HepG2 (cell line): ENCODE measurements around the gene RSPH9. TPM values are rescaled to one million over a fixed set of nuclear protein-coding genes. Genes with fewer than 3 reads are reported as not detected.

Source experiments
- ATAC-seq: fragments of 200-7000 bp; cut with Tn5 transposase; 3 replicates; pipeline ENCODE4 v1.9.1; 2020; ENCODE audit warnings: mild to moderate bottlenecking, moderate library complexity
- BruUV-seq: library from RNA; stranded (reverse); fragments of 400-500 nt; replicated peaks from 2 replicates; lab custom pipeline; 2021; lab: Mats Ljungman, UMichigan
- CTCF ChIA-PET: fragments of 300-600 bp; formaldehyde crosslinking; extraction: SDS; loops from one replicate; lab custom pipeline; 2021; ENCODE audit warnings: low total read pairs, inconsistent platforms, low intra/inter-chr PET ratio; lab: Yijun Ruan, JAX
- POLR2A ChIA-PET: fragments of 350-600 bp; sonication (Branson Sonifier 250); formaldehyde crosslinking; loops from one replicate; lab custom pipeline; 2020; ENCODE audit warnings: antibody characterized with exemption, inconsistent platforms; lab: Yijun Ruan, JAX
- DNase-seq: peaks from one replicate; pipeline ENCODE4 v3.0.0-alpha.2; 2015; ENCODE audit warnings: low spot score
- FAIRE-seq: peaks from 3 replicates; lab custom pipeline; 2011; peaks lifted over from hg19 to GRCh38; lab: Jason Lieb, UNC
- H2AFZ ChIP-seq: one replicate; pipeline ENCODE4 v1.6.1; 2011; ENCODE audit warnings: low read length, inconsistent platforms
- H3K27ac ChIP-seq: fragments of 300-600 bp; 3 replicates; pipeline ENCODE4 v1.8.0; 2011; ENCODE audit warnings: mixed run types, mild to moderate bottlenecking, mixed read lengths, low read length, inconsistent platforms; ENCODE audit not compliant: insufficient read depth; ENCODE audit errors: extremely low read length
- H3K27me3 ChIP-seq, 2 experiments: fragments of 200-600 bp in 1 of 2; 2 replicates in 1 of 2; 3 replicates in 1 of 2; pipeline versions ENCODE4 v1.6.0 to v1.8.0; 2011; ENCODE audit warnings: low read length in 2 of 2, mild to moderate bottlenecking in 2 of 2, moderate library complexity in 2 of 2, inconsistent platforms in 1 of 2; ENCODE audit not compliant: insufficient read depth in 2 of 2, control insufficient read depth in 1 of 2
- H3K36me3 ChIP-seq, 2 experiments: fragments of 200-600 bp in 1 of 2; replicated peaks in 1 of 2; 2 replicates in 1 of 2; 3 replicates in 1 of 2; pipeline versions ENCODE4 v1.5.1 to v1.8.0; 2011; ENCODE audit warnings: low read length in 2 of 2, inconsistent platforms in 1 of 2; ENCODE audit not compliant: insufficient read depth in 2 of 2, control insufficient read depth in 1 of 2
- H3K4me1 ChIP-seq: 2 replicates; pipeline ENCODE4 v1.5.1; 2012; ENCODE audit warnings: low read length, inconsistent platforms; ENCODE audit not compliant: insufficient read depth
- H3K4me2 ChIP-seq: 2 replicates; pipeline ENCODE4 v1.6.0; 2011; ENCODE audit warnings: low read depth, low read length, inconsistent platforms
- H3K4me3 ChIP-seq, 3 experiments: fragments of 200-600 bp in 1 of 3; sonication (generic), shearing (Covaris generic) in 1 of 3; replicated peaks in 1 of 3; 2 replicates each; pipeline ENCODE4 v1.5.1; 2011 to 2016; ENCODE audit warnings: low read length in 3 of 3, inconsistent platforms in 2 of 3, low read depth in 2 of 3, mild to moderate bottlenecking in 2 of 3, control low read depth in 1 of 3, mixed read lengths in 1 of 3; ENCODE audit not compliant: insufficient read depth in 1 of 3
- H3K79me2 ChIP-seq: one replicate; pipeline ENCODE4 v1.6.1; 2011; ENCODE audit warnings: low read length, inconsistent platforms; ENCODE audit not compliant: insufficient read depth
- H3K9ac ChIP-seq: 2 replicates; pipeline ENCODE4 v1.6.0; 2011; ENCODE audit warnings: mild to moderate bottlenecking, low read depth, low read length, inconsistent platforms; ENCODE audit not compliant: insufficient read depth
- H3K9me3 ChIP-seq: 2 replicates; pipeline ENCODE4 v1.5.1; 2012; ENCODE audit warnings: mild to moderate bottlenecking, low read length
- H4K20me1 ChIP-seq: 2 replicates; pipeline ENCODE4 v1.6.0; 2011; ENCODE audit warnings: inconsistent platforms, mild to moderate bottlenecking, low read length, moderate library complexity; ENCODE audit not compliant: insufficient read depth
- ATF7-NPFF ChIP-seq: sonication (generic); formaldehyde crosslinking; IDR thresholded peaks from 2 replicates; pipeline ENCODE4 v1.8.1; 2023; ENCODE audit warnings: mild to moderate bottlenecking, low read depth, missing genetic modification reagents, moderate library complexity
- GATAD1 ChIP-seq: IDR thresholded peaks from 2 replicates; pipeline ENCODE4 v1.6.1; 2016; ENCODE audit warnings: missing genetic modification reagents, missing compliant biosample characterization
- NFIC ChIP-seq: IDR thresholded peaks from 2 replicates; pipeline ENCODE4 v1.6.1; 2012; ENCODE audit warnings: mild to moderate bottlenecking, low read length, inconsistent platforms
- WGBS: methylation state at CpG from one replicate; pipeline ENCODE4 v1.1.6; 2017; ENCODE audit warnings: low lambda C conversion rate; 5-methylcytosine and 5-hydroxymethylcytosine counted together
- in situ Hi-C: cut with HindIII; loops from 2 replicates; pipeline ENCODE4 v1.10.0; 2017; ENCODE audit warnings: low pct_unique_long_range_greater_than_20kb; ENCODE audit not compliant: extremely low pct_ligation_motif_present
- intact Hi-C: fragments of 100-400 bp; cut with micrococcal nuclease; formaldehyde crosslinking; loops from one replicate; pipeline ENCODE4 v1.10.0; 2022; ENCODE audit not compliant: unreplicated experiment
- polyA plus RNA-seq, 8 experiments: library from polyadenylated mRNA; depleted of rRNA in 3 of 8; stranded (reverse) in 7 of 8; unstranded in 1 of 8; fragments of >200 nt; fragmentation: Illumina TruSeq in 4 of 8; extraction: Trizol in 4 of 8; gene quantifications; 2 replicates each; pipeline versions ENCODE4 v1.2.1 to v1.2.3, GENCODE V29; 2011 to 2016; ENCODE audit warnings: low read depth in 4 of 8, missing spikeins in 1 of 8, mixed read lengths in 1 of 8; ENCODE audit not compliant: insufficient read depth in 1 of 8
- total RNA-seq, 5 experiments: library from RNA; depleted of rRNA; stranded (reverse); fragments of >200 nt; fragmentation: Illumina TruSeq; extraction: Trizol; gene quantifications; 2 replicates each; pipeline ENCODE4 v1.2.3, GENCODE V29; 2016; ENCODE audit warnings: low read depth in 1 of 5
- TF ChIP-seq, protein P1 (sequence below): sonication (generic); formaldehyde crosslinking; IDR thresholded peaks from 2 replicates; pipeline ENCODE4 v1.5.0; 2020; ENCODE audit warnings: mild to moderate bottlenecking, missing genetic modification reagents

Gene RSPH9
- total and polyA plus RNA-seq, 2 of the 13 experiments (the other 11 are each of a cell fraction or from before 2014, with no cell fraction given), result 0.04 TPM; not detected in 1

DNA sequence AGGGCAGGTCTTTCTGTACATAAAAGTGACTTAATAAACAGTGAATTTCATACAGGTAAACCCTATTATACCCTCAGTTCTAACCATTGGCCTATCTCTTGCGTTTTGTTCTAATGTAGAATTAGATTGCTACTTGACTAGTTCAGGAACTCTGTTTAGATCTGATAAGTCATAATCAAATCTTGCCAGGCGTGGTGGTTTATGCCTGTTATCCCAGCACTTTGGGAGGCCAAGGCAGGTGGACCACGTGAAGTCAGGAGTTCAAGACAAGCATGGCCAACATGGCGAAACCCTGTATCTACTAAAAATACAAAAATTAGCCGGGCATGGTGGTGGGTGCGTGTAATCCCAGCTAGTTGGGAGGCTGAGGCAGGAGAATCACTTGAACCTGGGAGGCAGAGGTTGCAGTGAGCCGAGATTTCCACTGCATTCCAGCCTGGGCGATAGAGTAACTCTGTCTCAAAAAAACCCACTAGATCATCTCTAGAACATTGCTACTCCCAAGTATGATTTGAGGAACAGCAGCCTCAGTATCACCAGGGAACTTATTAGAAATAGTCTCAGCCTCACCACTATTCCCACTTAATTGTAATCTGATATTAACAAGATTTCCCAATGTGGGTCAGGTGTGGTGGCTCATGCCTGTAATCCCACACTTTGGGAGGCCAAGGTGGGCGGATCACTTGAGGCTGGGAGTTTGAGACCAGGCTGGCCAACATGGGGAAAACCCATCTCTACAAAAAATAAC, 27.9 kb upstream of the RSPH9 start:
- CTCF ChIA-PET, result no interaction called here
- 0 out of 2 replicates have a peak, but pooled peaks cover 5% of the 10 kb centered on the region for H3K4me1 ChIP-seq
- no peak overlapping the region for H3K9ac ChIP-seq
- POLR2A ChIA-PET, result interaction anchor here (0.7 to 4.5 kb wide), 5 partner anchors 10 to 41 kb away, joined by 3 to 50 read pairs (median 29); partner anchors contain the start of genes GTPBP2 and XPO5
- no peaks in the 10 kb centered on the region for H4K20me1 ChIP-seq
- BruUV-seq, result no TSS peak
- TF ChIP-seq NFIC (no peak), ATF7-NPFF (CRISPR knock-in tag) (0 out of 2 replicates have a peak, but pooled peaks have one; percentile 37), GATAD1 (0 out of 2 replicates have a peak, but pooled peaks have one; percentile 2)
- TF ChIP-seq, protein P1, sequence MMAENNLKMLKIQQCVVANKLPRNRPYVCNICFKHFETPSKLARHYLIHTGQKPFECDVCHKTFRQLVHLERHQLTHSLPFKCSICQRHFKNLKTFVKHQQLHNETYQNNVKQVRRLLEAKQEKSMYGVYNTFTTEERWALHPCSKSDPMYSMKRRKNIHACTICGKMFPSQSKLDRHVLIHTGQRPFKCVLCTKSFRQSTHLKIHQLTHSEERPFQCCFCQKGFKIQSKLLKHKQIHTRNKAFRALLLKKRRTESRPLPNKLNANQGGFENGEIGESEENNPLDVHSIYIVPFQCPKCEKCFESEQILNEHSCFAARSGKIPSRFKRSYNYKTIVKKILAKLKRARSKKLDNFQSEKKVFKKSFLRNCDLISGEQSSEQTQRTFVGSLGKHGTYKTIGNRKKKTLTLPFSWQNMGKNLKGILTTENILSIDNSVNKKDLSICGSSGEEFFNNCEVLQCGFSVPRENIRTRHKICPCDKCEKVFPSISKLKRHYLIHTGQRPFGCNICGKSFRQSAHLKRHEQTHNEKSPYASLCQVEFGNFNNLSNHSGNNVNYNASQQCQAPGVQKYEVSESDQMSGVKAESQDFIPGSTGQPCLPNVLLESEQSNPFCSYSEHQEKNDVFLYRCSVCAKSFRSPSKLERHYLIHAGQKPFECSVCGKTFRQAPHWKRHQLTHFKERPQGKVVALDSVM (CRISPR knock-in tag), result 0 out of 2 replicates have a peak, but pooled peaks have one; percentile 13
- TF ChIP-seq, all 625 proteins: peak for 3
- Histone ChIP-seq H3K4me3 (no peak overlapping the region), H3K27me3 (no peaks in the 10 kb centered on the region), H3K36me3 (peaks cover 11 to 41% of the 10 kb centered on the region in 2 experiments), H2AFZ (no peak overlapping the region), H3K9me3 (no peaks in the 10 kb centered on the region), H3K79me2 (no peaks in the 10 kb centered on the region), H3K27ac (no peak overlapping the region), H3K4me2 (no peak overlapping the region)
- FAIRE-seq, result peak; percentile 63
- no peak for DNase-seq
- intact Hi-C loops, result no loop called here
- in situ Hi-C loops, result no loop called here
- over 99% methylated on average over 9 of the region's 9 CpGs for WGBS
- ATAC-seq, result no peak
